WTC11 (cell line): ENCODE measurements around the gene BACH2. TPM values are rescaled to one million over a fixed set of nuclear protein-coding genes. Genes with fewer than 3 reads are reported as not detected.

Experiments used
- ATAC-seq: fragments of 200-7000 bp; cut with Tn5 transposase; 2 replicates; pipeline ENCODE4 v1.10.0; 2021; ENCODE audit warnings: mild to moderate bottlenecking, moderate library complexity
- CTCF ChIA-PET: fragments of 300-600 bp; sonication (Branson Sonifier 250); formaldehyde crosslinking; loops from one replicate; lab custom pipeline; 2021; ENCODE audit warnings: antibody characterized with exemption; lab: Charles Lee
- POLR2A ChIA-PET: fragments of 350-600 bp; sonication (Branson Sonifier 250); formaldehyde crosslinking; loops from one replicate; lab custom pipeline; 2021; ENCODE audit warnings: antibody characterized with exemption; lab: Charles Lee
- DNase-seq: peaks from one replicate; pipeline ENCODE4 v3.0.0; 2021; ENCODE audit warnings: low spot score
- H3K27ac Mint-ChIP-seq: 2 replicates; pipeline ENCODE4 v1.8.0; 2021; ENCODE audit warnings: mixed read lengths
- H3K27me3 Mint-ChIP-seq: 2 replicates; pipeline ENCODE4 v1.8.0; 2021; ENCODE audit warnings: low read depth, mild to moderate bottlenecking, moderate library complexity, mixed read lengths
- H3K36me3 Mint-ChIP-seq: 2 replicates; pipeline ENCODE4 v1.8.0; 2021; ENCODE audit warnings: mixed read lengths
- H3K4me1 Mint-ChIP-seq: 2 replicates; pipeline ENCODE4 v1.8.0; 2022; ENCODE audit warnings: mixed read lengths
- H3K4me3 Mint-ChIP-seq: 2 replicates; pipeline ENCODE4 v1.8.0; 2021; ENCODE audit warnings: mild to moderate bottlenecking, moderate library complexity, mixed read lengths
- H3K9me3 Mint-ChIP-seq: 2 replicates; pipeline ENCODE4 v1.8.0; 2021; ENCODE audit warnings: mixed read lengths
- ATF1 ChIP-seq: sonication (generic); formaldehyde crosslinking; IDR thresholded peaks from 2 replicates; pipeline ENCODE4 v1.8.1; 2023; ENCODE audit warnings: mild to moderate bottlenecking, moderate library complexity, missing genetic modification reagents
- CREB1 ChIP-seq: sonication (generic); formaldehyde crosslinking; IDR thresholded peaks from 2 replicates; pipeline ENCODE4 v1.8.0; 2023; ENCODE audit warnings: mild to moderate bottlenecking, missing genetic modification reagents
- E2F5 ChIP-seq: sonication (generic); formaldehyde crosslinking; IDR thresholded peaks from 2 replicates; pipeline ENCODE4 v1.8.1; 2022; ENCODE audit warnings: mild to moderate bottlenecking, moderate library complexity, missing genetic modification reagents
- MAX ChIP-seq: sonication (generic); formaldehyde crosslinking; IDR thresholded peaks from 2 replicates; pipeline ENCODE4 v1.8.0; 2022; ENCODE audit warnings: mild to moderate bottlenecking, missing genetic modification reagents
- MLX ChIP-seq: sonication (generic); formaldehyde crosslinking; IDR thresholded peaks from 2 replicates; pipeline ENCODE4 v1.8.1; 2023; ENCODE audit warnings: mild to moderate bottlenecking, missing genetic modification reagents, moderate library complexity
- MXD4 ChIP-seq: fragments of 250-450 bp; sonication (Bioruptor Pico); IDR thresholded peaks from 2 replicates; pipeline ENCODE4 v1.8.0; 2021; ENCODE audit warnings: mild to moderate bottlenecking, moderate library complexity, borderline replicate concordance
- NFATC4 ChIP-seq: fragments of 250-450 bp; sonication (Bioruptor Pico); IDR thresholded peaks from 2 replicates; pipeline ENCODE4 v1.9.0; 2021; ENCODE audit warnings: mild to moderate bottlenecking
- NFE2L1 ChIP-seq: sonication (generic); formaldehyde crosslinking; IDR thresholded peaks from 2 replicates; pipeline ENCODE4 v1.8.1; 2023; ENCODE audit warnings: missing genetic modification reagents
- NR2C2 ChIP-seq: sonication (generic); formaldehyde crosslinking; IDR thresholded peaks from 2 replicates; pipeline ENCODE4 v1.8.0; 2022; ENCODE audit warnings: mild to moderate bottlenecking, missing genetic modification reagents
- PREB ChIP-seq: sonication (generic); formaldehyde crosslinking; IDR thresholded peaks from 2 replicates; pipeline ENCODE4 v1.8.1; 2022; ENCODE audit warnings: mild to moderate bottlenecking, missing genetic modification reagents, moderate library complexity, borderline replicate concordance
- SMAD3 ChIP-seq: sonication (generic); formaldehyde crosslinking; IDR thresholded peaks from 2 replicates; pipeline ENCODE4 v1.8.0; 2022; ENCODE audit warnings: missing genetic modification reagents, mild to moderate bottlenecking, borderline replicate concordance
- STAT6 ChIP-seq: sonication (generic); formaldehyde crosslinking; conservative IDR thresholded peaks from 2 replicates; pipeline ENCODE4 v1.8.1; 2023; ENCODE audit warnings: mild to moderate bottlenecking, low read depth, missing genetic modification reagents, moderate library complexity
- TEAD1 ChIP-seq: sonication (generic); formaldehyde crosslinking; IDR thresholded peaks from 2 replicates; pipeline ENCODE4 v1.8.0; 2022; ENCODE audit warnings: mild to moderate bottlenecking, missing genetic modification reagents
- TEAD4 ChIP-seq: sonication (generic); formaldehyde crosslinking; IDR thresholded peaks from 2 replicates; pipeline ENCODE4 v1.8.0; 2022; ENCODE audit warnings: mild to moderate bottlenecking, missing genetic modification reagents
- ZBTB21 ChIP-seq: sonication (generic); formaldehyde crosslinking; IDR thresholded peaks from 2 replicates; pipeline ENCODE4 v1.8.1; 2023; ENCODE audit warnings: mild to moderate bottlenecking, missing genetic modification reagents, borderline replicate concordance
- ZNF121 ChIP-seq: sonication (generic); formaldehyde crosslinking; IDR thresholded peaks from 2 replicates; pipeline ENCODE4 v1.8.0; 2023; ENCODE audit warnings: missing genetic modification reagents
- ZNF138 ChIP-seq: sonication (generic); formaldehyde crosslinking; conservative IDR thresholded peaks from 2 replicates; pipeline ENCODE4 v1.8.1; 2022; ENCODE audit warnings: mild to moderate bottlenecking, moderate library complexity, missing genetic modification reagents
- ZNF263 ChIP-seq: sonication (generic); formaldehyde crosslinking; IDR thresholded peaks from 2 replicates; pipeline ENCODE4 v1.8.1; 2022; ENCODE audit warnings: low read depth, mild to moderate bottlenecking, moderate library complexity, missing genetic modification reagents
- ZNF317 ChIP-seq: sonication (generic); formaldehyde crosslinking; IDR thresholded peaks from 2 replicates; pipeline ENCODE4 v1.8.1; 2023; ENCODE audit warnings: low read depth, mild to moderate bottlenecking, moderate library complexity, missing genetic modification reagents, borderline replicate concordance
- total RNA-seq: library from RNA; stranded (reverse); gene quantifications from 3 replicates; pipeline ENCODE4 v1.2.3, GENCODE V29; 2021

Gene BACH2
- total RNA-seq, 1 experiment from 2014 or later, result 5.9 TPM

GRCh38 chr6:89979481-89980119, 317.0 kb downstream of the BACH2 start (continued):
- TF ChIP-seq MXD4 (CRISPR knock-in tag) (no peak), ZNF263 (CRISPR knock-in tag) (no peak), NFE2L1 (no peak), ZNF138 (CRISPR knock-in tag) (no peak)
- TF ChIP-seq, all 79 proteins: peak for 0

GRCh38 chr6:89978749-89979145, 317.9 kb downstream of the BACH2 start:
- DNase-seq (no peak), ATAC-seq (peak; percentile 57)
- Mint-ChIP-seq H3K9me3 (no peaks in the 10 kb centered on the region), H3K27ac (no peak overlapping the region), H3K4me3 (no peak overlapping the region), H3K36me3 (no peaks in the 10 kb centered on the region), H3K27me3 (no peaks in the 10 kb centered on the region), H3K4me1 (0 out of 2 replicates have a peak, but pooled peaks cover 3% of the 10 kb centered on the region)
- CTCF ChIA-PET, result interaction anchor here (1.3 kb wide), 1 partner anchor 38 kb away, joined by 5 read pairs; no protein-coding TSS in a partner anchor
- TF ChIP-seq ZNF317 (CRISPR knock-in tag) (no peak), STAT6 (CRISPR knock-in tag) (no peak), ZBTB21 (CRISPR knock-in tag) (no peak), SMAD3 (CRISPR knock-in tag) (no peak), TEAD4 (CRISPR knock-in tag) (no peak), ZNF121 (no peak), NR2C2 (CRISPR knock-in tag) (no peak), MLX (no peak), CREB1 (CRISPR knock-in tag) (no peak), ATF1 (no peak), TEAD1 (CRISPR knock-in tag) (no peak), NFATC4 (CRISPR knock-in tag) (no peak), MAX (CRISPR knock-in tag) (no peak), E2F5 (CRISPR knock-in tag) (no peak), PREB (CRISPR knock-in tag) (no peak)
- POLR2A ChIA-PET, result no interaction called here
